A549 (cell line): ENCODE results near the gene FAM240B. TPM values are rescaled to one million over a fixed set of nuclear protein-coding genes. Genes with fewer than 3 reads are reported as not detected.

Experiments
- ATAC-seq, 2 experiments: fragments of 200-7000 bp in 1 of 2; fragments of >200 bp in 1 of 2; cut with Nextera tagmentation in 1 of 2; cut with Tn5 transposase in 1 of 2; 3 replicates each; pipeline versions ENCODE4 v1.8.0 to v1.9.1; 2018 to 2020; ENCODE audit warnings: mild to moderate bottlenecking in 1 of 2, moderate library complexity in 1 of 2
- CTCF ChIA-PET: fragments of 300-600 bp; sonication (Branson Sonifier 250); formaldehyde crosslinking; extraction: SDS; loops from one replicate; lab custom pipeline; 2021; ENCODE audit warnings: antibody characterized with exemption, inconsistent platforms; lab: Yijun Ruan, JAX
- POLR2A ChIA-PET: fragments of 350-600 bp; formaldehyde crosslinking; extraction: SDS; loops from one replicate; lab custom pipeline; 2021; ENCODE audit warnings: antibody characterized with exemption, inconsistent platforms; lab: Yijun Ruan, JAX
- DNase-seq, 2 experiments: peaks; one replicate each; pipeline versions ENCODE4 v3.0.0 to v3.0.0-alpha.2; 2011 to 2016; ENCODE audit warnings: low read depth in 1 of 2, low spot score in 1 of 2
- FAIRE-seq: peaks from 2 replicates; lab custom pipeline; 2011; peaks lifted over from hg19 to GRCh38; lab: Jason Lieb, UNC
- H3K27ac ChIP-seq, 2 experiments: fragments of >200 bp; sonication (Bioruptor Twin); formaldehyde crosslinking; 3 replicates each; pipeline ENCODE4 v1.5.1; 2016 to 2017
- H3K4me1 ChIP-seq: fragments of >200 bp; sonication (Bioruptor Twin); formaldehyde crosslinking; 3 replicates; pipeline ENCODE4 v1.6.1; 2016
- H3K4me2 ChIP-seq: fragments of >200 bp; sonication (Bioruptor Twin); formaldehyde crosslinking; 3 replicates; pipeline ENCODE4 v1.6.1; 2016
- H3K4me3 ChIP-seq: fragments of >200 bp; sonication (Bioruptor Twin); formaldehyde crosslinking; 3 replicates; pipeline ENCODE4 v1.5.1; 2016
- H3K9me3 ChIP-seq: fragments of >200 bp; sonication (Bioruptor Twin); formaldehyde crosslinking; 3 replicates; pipeline ENCODE4 v1.6.1; 2016
- ATOH8 ChIP-seq: fragments of 250-450 bp; sonication (Bioruptor Pico); IDR thresholded peaks from 2 replicates; pipeline ENCODE4 v1.5.0; 2020; ENCODE audit warnings: low read depth, mild to moderate bottlenecking, moderate library complexity
- BHLHE40 ChIP-seq: IDR thresholded peaks from 2 replicates; pipeline ENCODE4 v1.6.1; 2012; ENCODE audit warnings: low read depth, low read length, inconsistent platforms
- CBX2 ChIP-seq: fragments of 200-600 bp; sonication (generic); IDR thresholded peaks from 2 replicates; pipeline ENCODE4 v1.6.1; 2016; ENCODE audit warnings: low read depth, mild to moderate bottlenecking, borderline replicate concordance
- CBX8 ChIP-seq: fragments of 200-600 bp; sonication (generic); IDR thresholded peaks from 2 replicates; pipeline ENCODE4 v1.6.1; 2016
- CHD4 ChIP-seq: fragments of 200-600 bp; sonication (generic); IDR thresholded peaks from 2 replicates; pipeline ENCODE4 v1.6.1; 2016; ENCODE audit warnings: antibody characterized with exemption, mild to moderate bottlenecking, borderline replicate concordance
- CTCF ChIP-seq: fragments of >200 bp; sonication (Bioruptor Twin); formaldehyde crosslinking; IDR thresholded peaks from 3 replicates; pipeline ENCODE4 v1.5.1; 2016
- EHMT2 ChIP-seq: fragments of 200-600 bp; sonication (generic); IDR thresholded peaks from 2 replicates; pipeline ENCODE4 v1.6.1; 2016; ENCODE audit warnings: antibody characterized with exemption, low read depth, mild to moderate bottlenecking, moderate library complexity
- ESRRA ChIP-seq: fragments of 150-350 bp; IDR thresholded peaks from 2 replicates; pipeline ENCODE4 v1.6.1; 2014; ENCODE audit warnings: mild to moderate bottlenecking, low read length, borderline replicate concordance
- FOSB ChIP-seq: fragments of 250-450 bp; sonication (Bioruptor Pico); IDR thresholded peaks from 2 replicates; pipeline ENCODE4 v1.5.0; 2020; ENCODE audit warnings: mild to moderate bottlenecking, moderate library complexity
- FOSL2 ChIP-seq, 2 experiments: fragments of 450-650 bp in 1 of 2; fragments of >200 bp in 1 of 2; sonication (Bioruptor Twin) in 1 of 2; formaldehyde crosslinking; IDR thresholded peaks; 2 replicates each; pipeline versions ENCODE4 v1.5.0 to v1.6.1; 2016 to 2020; ENCODE audit warnings: mild to moderate bottlenecking in 1 of 2, moderate library complexity in 1 of 2
- HDAC2 ChIP-seq: fragments of 200-600 bp; sonication (generic); IDR thresholded peaks from 2 replicates; pipeline ENCODE4 v1.6.1; 2016
- HOXA7 ChIP-seq: fragments of 250-450 bp; sonication (Bioruptor Pico); IDR thresholded peaks from 2 replicates; pipeline ENCODE4 v1.5.0; 2020; ENCODE audit warnings: mild to moderate bottlenecking, moderate library complexity
- HOXB13 ChIP-seq: fragments of 250-450 bp; sonication (Bioruptor Pico); IDR thresholded peaks from 2 replicates; pipeline ENCODE4 v1.5.0; 2020; ENCODE audit warnings: low read depth, mild to moderate bottlenecking, moderate library complexity
- HOXB5 ChIP-seq: fragments of 250-450 bp; sonication (Bioruptor Pico); IDR thresholded peaks from 2 replicates; pipeline ENCODE4 v1.5.0; 2020; ENCODE audit warnings: mild to moderate bottlenecking, moderate library complexity
- JUN ChIP-seq, 2 experiments: fragments of >200 bp; sonication (Bioruptor Twin); formaldehyde crosslinking; IDR thresholded peaks; 2 replicates in 1 of 2; 3 replicates in 1 of 2; pipeline ENCODE4 v1.6.1; 2016 to 2017
- KDM1A ChIP-seq: fragments of 200-600 bp; sonication (generic); IDR thresholded peaks from 2 replicates; pipeline ENCODE4 v1.6.1; 2016; ENCODE audit warnings: low read depth, mild to moderate bottlenecking
- KDM5A ChIP-seq: fragments of 200-600 bp; sonication (generic); IDR thresholded peaks from 2 replicates; pipeline ENCODE4 v1.6.1; 2016; ENCODE audit warnings: antibody characterized with exemption, mild to moderate bottlenecking
- MAFK ChIP-seq: fragments of 450-650 bp; IDR thresholded peaks from 2 replicates; pipeline ENCODE4 v1.6.1; 2014; ENCODE audit not compliant: partially characterized antibody
- MYC ChIP-seq: IDR thresholded peaks from 2 replicates; pipeline ENCODE4 v1.6.1; 2012; ENCODE audit warnings: mild to moderate bottlenecking, inconsistent platforms, low read length, improper control_type of control experiment, borderline replicate concordance
- NPAS2 ChIP-seq: fragments of 250-450 bp; sonication (Bioruptor Pico); IDR thresholded peaks from 2 replicates; pipeline ENCODE4 v1.8.0; 2022; ENCODE audit warnings: mild to moderate bottlenecking, moderate library complexity, borderline replicate concordance
- NR3C1 ChIP-seq: fragments of >200 bp; sonication (Bioruptor Twin); formaldehyde crosslinking; IDR thresholded peaks from 3 replicates; pipeline ENCODE4 v1.6.1; 2017
- PBX3 ChIP-seq: IDR thresholded peaks from 2 replicates; pipeline ENCODE4 v1.6.1; 2012
- PHF8 ChIP-seq: fragments of 200-600 bp; sonication (generic); IDR thresholded peaks from 2 replicates; pipeline ENCODE4 v1.6.1; 2016; ENCODE audit warnings: low read depth, mild to moderate bottlenecking, antibody characterized with exemption, moderate library complexity, borderline replicate concordance
- RAD21 ChIP-seq, 2 experiments: fragments of >200 bp in 1 of 2; sonication (Bioruptor Twin) in 1 of 2; formaldehyde crosslinking in 1 of 2; IDR thresholded peaks in 1 of 2; conservative IDR thresholded peaks in 1 of 2; 2 replicates in 1 of 2; 3 replicates in 1 of 2; pipeline ENCODE4 v1.6.1; 2012 to 2018; ENCODE audit warnings: inconsistent platforms in 1 of 2
- RFX5 ChIP-seq: fragments of 450-650 bp; IDR thresholded peaks from 2 replicates; pipeline ENCODE4 v1.7.1; 2014; ENCODE audit warnings: antibody characterized with exemption, mild to moderate bottlenecking, moderate library complexity
- RNF2 ChIP-seq: fragments of 200-600 bp; sonication (generic); IDR thresholded peaks from 2 replicates; pipeline ENCODE4 v1.6.1; 2016; ENCODE audit warnings: low read depth, mild to moderate bottlenecking, antibody characterized with exemption, moderate library complexity, borderline replicate concordance
- SMC3 ChIP-seq: fragments of >200 bp; sonication (Bioruptor Twin); formaldehyde crosslinking; IDR thresholded peaks from 3 replicates; pipeline ENCODE4 v1.6.1; 2018; ENCODE audit warnings: inconsistent platforms
- SREBF2 ChIP-seq: fragments of 450-650 bp; IDR thresholded peaks from 2 replicates; pipeline ENCODE4 v1.6.1; 2014; ENCODE audit warnings: mild to moderate bottlenecking, moderate library complexity
- TFCP2L1 ChIP-seq: fragments of 250-450 bp; sonication (Bioruptor Pico); IDR thresholded peaks from 2 replicates; pipeline ENCODE4 v1.5.0; 2021; ENCODE audit warnings: mild to moderate bottlenecking
- TP53 ChIP-seq: fragments of 250-450 bp; sonication (Bioruptor Pico); IDR thresholded peaks from 2 replicates; pipeline ENCODE4 v1.5.0; 2021; ENCODE audit warnings: mild to moderate bottlenecking, moderate library complexity
- USF2 ChIP-seq: fragments of 450-650 bp; IDR thresholded peaks from 2 replicates; pipeline ENCODE4 v1.6.1; 2014; ENCODE audit warnings: antibody characterized with exemption
- WGBS: methylation state at CpG from one replicate; pipeline ENCODE4 v1.1.6; 2017; ENCODE audit errors: missing lambda C conversion rate; 5-methylcytosine and 5-hydroxymethylcytosine counted together
- polyA plus RNA-seq, 4 experiments: library from polyadenylated mRNA; depleted of rRNA in 3 of 4; stranded (reverse); fragments of >200 nt; fragmentation: RNase III in 1 of 4; extraction: RNeasy Plus Mini Kit Qiagen cat#74134 plus additional on column Dnase treatment in 1 of 4; gene quantifications; 2 replicates in 3 of 4; 3 replicates in 1 of 4; pipeline ENCODE4 v1.2.3, GENCODE V29; 2011 to 2017

Gene FAM240B
- polyA plus RNA-seq, 2 of the 4 experiments (the other 2 are of a cell fraction), result not detected

GRCh38 chr9:38662763-38663593, 57.0 kb downstream of the FAM240B start:
- Histone ChIP-seq H3K27ac (no peak overlapping the region), H3K9me3 (no peaks in the 10 kb centered on the region), H3K4me3 (no peak overlapping the region), H3K4me1 (no peaks in the 10 kb centered on the region), H3K4me2 (no peak overlapping the region)
- FAIRE-seq (peak; percentile 7), ATAC-seq (peak; percentile 54 to 73; a peak in 3 of 6 replicates), DNase-seq (peak in 1 of 2 experiments; percentile 46)
- POLR2A ChIA-PET, result no interaction called here
- TF ChIP-seq FOSL2 (IDR thresholded peaks at IDR 0.05) (no peak), FOSL2 (CRISPR knock-in tag; IDR thresholded peaks at IDR 0.05) (no peak), RAD21 (conservative IDR thresholded peaks at IDR 0.05 in 1 of 2, IDR thresholded peaks at IDR 0.05 in 1 of 2) (peak; percentile 75), FOSB (CRISPR knock-in tag) (no peak), RFX5 (no peak), EHMT2 (no peak), HOXA7 (CRISPR knock-in tag) (no peak), CHD4 (no peak), JUN (IDR thresholded peaks at IDR 0.05) (no peak), PBX3 (no peak), SMC3 (peak; percentile 62), CTCF (peak; percentile 52), CBX8 (no peak), KDM5A (no peak), TP53 (CRISPR knock-in tag) (no peak), BHLHE40 (no peak), SREBF2 (no peak)
- WGBS, result 60% methylated on average over 8 of the region's 8 CpGs
- CTCF ChIA-PET, result interaction anchor here (1.0 to 4.8 kb wide), 3 partner anchors 10 to 45 kb away, joined by 3 to 22 read pairs (median 5); no protein-coding TSS in a partner anchor

GRCh38 chr9:38659538-38659937, 60.4 kb downstream of the FAM240B start:
- Histone ChIP-seq H3K4me1 (no peaks in the 10 kb centered on the region), H3K4me2 (no peak overlapping the region), H3K4me3 (no peak overlapping the region), H3K27ac (no peak overlapping the region), H3K9me3 (no peaks in the 10 kb centered on the region)
- FAIRE-seq (no peak), DNase-seq (no peak), ATAC-seq (no peak)
- TF ChIP-seq NR3C1 (no peak), KDM1A (no peak), TFCP2L1 (CRISPR knock-in tag) (no peak), HOXB13 (CRISPR knock-in tag) (no peak), NPAS2 (no peak), PBX3 (no peak), CBX2 (no peak), RNF2 (no peak), USF2 (no peak), MAFK (no peak), ESRRA (no peak), MYC (no peak), ATOH8 (CRISPR knock-in tag) (no peak), KDM5A (no peak), PHF8 (no peak), HDAC2 (no peak), CBX8 (no peak), HOXB5 (CRISPR knock-in tag) (no peak)
- CTCF ChIA-PET, result interaction anchor here (1.5 kb wide), 1 partner anchor 17 kb away, joined by 7 read pairs; no protein-coding TSS in a partner anchor
- WGBS, result 84% methylated on average over 7 of the region's 7 CpGs
- POLR2A ChIA-PET, result no interaction called here
